Choroid plexus epithelial cell (primary cell): ENCODE measurements around the gene ARHGAP31.

Experiments used
- DNase-seq: peaks from one replicate; pipeline ENCODE4 v3.0.0-alpha.2; 2010; ENCODE audit warnings: low read depth
- H3K4me3 ChIP-seq: 2 replicates; pipeline ENCODE4 v1.5.1; 2011; ENCODE audit warnings: low read depth, mild to moderate bottlenecking, control low read depth, low read length, moderate library complexity
- TF ChIP-seq, protein P1 (sequence below): conservative IDR thresholded peaks from 2 replicates; pipeline ENCODE4 v1.5.1; 2011; ENCODE audit warnings: low read depth, mild to moderate bottlenecking, control low read depth, inconsistent platforms, low read length, moderate library complexity

The ARHGAP31 gene, protein sequence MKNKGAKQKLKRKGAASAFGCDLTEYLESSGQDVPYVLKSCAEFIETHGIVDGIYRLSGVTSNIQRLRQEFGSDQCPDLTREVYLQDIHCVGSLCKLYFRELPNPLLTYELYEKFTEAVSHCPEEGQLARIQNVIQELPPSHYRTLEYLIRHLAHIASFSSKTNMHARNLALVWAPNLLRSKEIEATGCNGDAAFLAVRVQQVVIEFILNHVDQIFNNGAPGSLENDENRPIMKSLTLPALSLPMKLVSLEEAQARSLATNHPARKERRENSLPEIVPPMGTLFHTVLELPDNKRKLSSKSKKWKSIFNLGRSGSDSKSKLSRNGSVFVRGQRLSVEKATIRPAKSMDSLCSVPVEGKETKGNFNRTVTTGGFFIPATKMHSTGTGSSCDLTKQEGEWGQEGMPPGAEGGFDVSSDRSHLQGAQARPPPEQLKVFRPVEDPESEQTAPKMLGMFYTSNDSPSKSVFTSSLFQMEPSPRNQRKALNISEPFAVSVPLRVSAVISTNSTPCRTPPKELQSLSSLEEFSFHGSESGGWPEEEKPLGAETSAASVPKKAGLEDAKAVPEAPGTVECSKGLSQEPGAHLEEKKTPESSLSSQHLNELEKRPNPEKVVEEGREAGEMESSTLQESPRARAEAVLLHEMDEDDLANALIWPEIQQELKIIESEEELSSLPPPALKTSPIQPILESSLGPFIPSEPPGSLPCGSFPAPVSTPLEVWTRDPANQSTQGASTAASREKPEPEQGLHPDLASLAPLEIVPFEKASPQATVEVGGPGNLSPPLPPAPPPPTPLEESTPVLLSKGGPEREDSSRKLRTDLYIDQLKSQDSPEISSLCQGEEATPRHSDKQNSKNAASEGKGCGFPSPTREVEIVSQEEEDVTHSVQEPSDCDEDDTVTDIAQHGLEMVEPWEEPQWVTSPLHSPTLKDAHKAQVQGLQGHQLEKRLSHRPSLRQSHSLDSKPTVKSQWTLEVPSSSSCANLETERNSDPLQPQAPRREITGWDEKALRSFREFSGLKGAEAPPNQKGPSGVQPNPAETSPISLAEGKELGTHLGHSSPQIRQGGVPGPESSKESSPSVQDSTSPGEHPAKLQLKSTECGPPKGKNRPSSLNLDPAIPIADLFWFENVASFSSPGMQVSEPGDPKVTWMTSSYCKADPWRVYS (N-terminal part only)

GRCh38 chr3:119293871-119294695 lies at the start of gene ARHGAP31:
Gene ARHGAP31, plus strand, starts transcription at chr3:119294383. Its CDS starts 522 bp downstream, at chr3:119294905.
- TF ChIP-seq, protein P1, sequence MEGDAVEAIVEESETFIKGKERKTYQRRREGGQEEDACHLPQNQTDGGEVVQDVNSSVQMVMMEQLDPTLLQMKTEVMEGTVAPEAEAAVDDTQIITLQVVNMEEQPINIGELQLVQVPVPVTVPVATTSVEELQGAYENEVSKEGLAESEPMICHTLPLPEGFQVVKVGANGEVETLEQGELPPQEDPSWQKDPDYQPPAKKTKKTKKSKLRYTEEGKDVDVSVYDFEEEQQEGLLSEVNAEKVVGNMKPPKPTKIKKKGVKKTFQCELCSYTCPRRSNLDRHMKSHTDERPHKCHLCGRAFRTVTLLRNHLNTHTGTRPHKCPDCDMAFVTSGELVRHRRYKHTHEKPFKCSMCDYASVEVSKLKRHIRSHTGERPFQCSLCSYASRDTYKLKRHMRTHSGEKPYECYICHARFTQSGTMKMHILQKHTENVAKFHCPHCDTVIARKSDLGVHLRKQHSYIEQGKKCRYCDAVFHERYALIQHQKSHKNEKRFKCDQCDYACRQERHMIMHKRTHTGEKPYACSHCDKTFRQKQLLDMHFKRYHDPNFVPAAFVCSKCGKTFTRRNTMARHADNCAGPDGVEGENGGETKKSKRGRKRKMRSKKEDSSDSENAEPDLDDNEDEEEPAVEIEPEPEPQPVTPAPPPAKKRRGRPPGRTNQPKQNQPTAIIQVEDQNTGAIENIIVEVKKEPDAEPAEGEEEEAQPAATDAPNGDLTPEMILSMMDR: no peak
- peak; percentile 69 for DNase-seq

DNA sequence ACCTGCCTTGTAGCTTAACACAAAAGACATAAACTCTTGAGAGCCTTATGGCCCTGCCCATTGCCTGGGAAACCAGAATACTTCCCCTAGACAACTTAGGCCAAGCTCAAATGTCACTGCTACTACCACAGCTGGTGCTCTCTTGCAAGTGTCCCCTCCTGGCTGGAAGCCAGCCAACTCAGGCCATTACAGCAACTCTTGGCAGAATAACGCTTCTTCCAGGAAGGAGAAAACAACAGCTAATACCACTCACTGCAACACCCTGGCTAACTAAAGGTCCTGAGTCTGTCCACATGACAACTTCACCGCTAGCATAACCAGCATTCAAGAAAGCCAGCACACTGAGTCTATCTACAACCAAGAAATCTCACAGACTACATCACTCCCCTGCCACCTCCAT lies 48.4 kb upstream of the ARHGAP31 start:
- TF ChIP-seq, protein P1: no peak
- DNase-seq: no peak
- no peak overlapping the region for H3K4me3 ChIP-seq

More at GRCh38 chr3:119293871-119294695, at the start of gene ARHGAP31:
- H3K4me3 ChIP-seq: peak within 1 kb of the TSS; percentile 69

GRCh38 chr3:119255214-119255613 lies 39.0 kb upstream of the ARHGAP31 start:
- TF ChIP-seq, protein P1: no peak
- DNase-seq: no peak
- no peak overlapping the region for H3K4me3 ChIP-seq

DNA sequence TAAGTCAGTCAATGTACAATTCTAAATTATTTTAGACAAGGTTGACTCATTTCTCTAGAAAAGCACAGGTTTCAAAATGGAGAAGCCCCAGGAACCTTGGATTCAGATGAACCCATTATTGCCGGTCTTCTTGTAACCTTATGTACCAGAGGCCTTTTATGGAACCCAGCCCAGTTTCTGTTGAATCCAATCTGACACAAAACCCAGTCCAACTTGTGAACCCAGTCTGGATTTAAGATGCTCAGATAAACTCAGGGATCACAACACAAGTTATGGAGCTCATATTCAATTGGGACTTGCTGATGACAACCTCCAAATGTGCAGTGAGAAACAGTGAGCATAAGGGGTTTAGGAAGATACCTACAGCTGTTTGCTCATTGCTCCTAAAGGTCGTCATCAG lies 37.1 kb upstream of the ARHGAP31 start:
- H3K4me3 ChIP-seq: no peak overlapping the region
- TF ChIP-seq, protein P1: no peak
- DNase-seq: no peak

DNA sequence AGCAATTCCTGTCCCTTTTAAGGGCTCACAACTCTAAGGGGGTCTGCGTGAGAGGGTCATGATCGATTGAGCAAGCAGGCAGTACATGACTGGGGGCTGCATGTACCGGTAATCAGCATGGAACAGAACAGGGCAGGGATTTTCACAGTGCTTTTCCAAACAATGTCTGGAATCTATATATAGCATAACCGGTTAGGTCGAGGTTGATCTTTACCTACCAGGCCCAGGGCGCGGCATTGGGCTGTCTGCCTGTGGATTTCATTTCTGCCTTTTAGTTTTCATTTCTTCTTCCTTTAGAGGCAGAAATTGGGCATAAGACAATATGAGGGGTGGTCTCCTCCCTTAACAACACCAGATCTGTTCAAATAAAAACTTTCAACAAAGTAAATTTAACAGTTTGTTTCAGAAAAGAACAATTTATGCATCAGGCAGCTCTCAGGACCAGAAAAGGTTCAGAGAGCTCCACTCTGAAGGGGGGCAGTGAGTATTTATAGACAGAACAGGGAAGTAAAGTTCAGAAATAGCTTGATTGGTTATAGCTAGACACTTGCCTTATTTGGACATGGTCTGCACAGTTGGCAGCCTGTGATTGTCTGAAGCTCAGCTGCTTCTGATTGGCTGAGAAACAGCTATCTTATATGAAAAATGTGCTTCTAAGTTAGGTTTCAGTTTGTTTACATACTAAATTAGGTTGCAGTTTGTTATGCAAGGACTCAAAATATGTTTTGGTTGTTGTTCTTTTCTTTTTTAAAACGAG lies 36.4 kb upstream of the ARHGAP31 start:
- DNase-seq: peak; percentile 68
- TF ChIP-seq, protein P1: no peak
- H3K4me3 ChIP-seq: no peak overlapping the region
